ENCODE measurements around the gene PRDM16.
A peak's percentile ranks its signal among the peaks of the same experiment; 100 is the strongest.

PRDM16 gene

GRCh38 chr1:3409366-3410141 lies 340.6 kb downstream of the PRDM16 start (continued):
- TF ChIP-seq ZNF18 (tag by site-specific recombination; IDR thresholded peaks at IDR 0.05): peak; percentile 80; the same call in 1 of the 2 replicates
- 0 out of 2 replicates have a peak, but pooled peaks have one; percentile 9 for TF ChIP-seq ZNF707 (tag by site-specific recombination; IDR thresholded peaks at IDR 0.05)
- TF ChIP-seq ZNF157 (tag by site-specific recombination; IDR thresholded peaks at IDR 0.05): peak; percentile 53; the same call in 1 of the 2 replicates
- TF ChIP-seq ZNF48 (tag by site-specific recombination; IDR thresholded peaks at IDR 0.05): no peak
- no peak for TF ChIP-seq ZIC2 (tag by site-specific recombination; IDR thresholded peaks at IDR 0.05)
- no peak for TF ChIP-seq ZNF223 (tag by site-specific recombination; IDR thresholded peaks at IDR 0.05)
- TF ChIP-seq ZNF132 (tag by site-specific recombination; IDR thresholded peaks at IDR 0.05; ENCODE audit: borderline replicate concordance): no peak
- TF ChIP-seq ZNF391 (tag by site-specific recombination; IDR thresholded peaks at IDR 0.05; ENCODE audit: borderline replicate concordance, low read depth): 0 out of 2 replicates have a peak, but pooled peaks have one; percentile 21
- TF ChIP-seq ZNF248 (tag by site-specific recombination; IDR thresholded peaks at IDR 0.05): peak; percentile 61; the same call in 1 of the 2 replicates
- peak; percentile 88 for TF ChIP-seq KLF9 (tag by site-specific recombination; IDR thresholded peaks at IDR 0.05; ENCODE audit: low read depth)
- TF ChIP-seq GLI4 (tag by site-specific recombination; IDR thresholded peaks at IDR 0.05): no peak
- 0 out of 2 replicates have a peak, but pooled peaks have one; percentile 22 for TF ChIP-seq ZNF639 (tag by site-specific recombination; IDR thresholded peaks at IDR 0.05)
- TF ChIP-seq ZFHX2 (tag by site-specific recombination; conservative IDR thresholded peaks at IDR 0.05): peak; percentile 98
- 0 out of 2 replicates have a peak, but pooled peaks have one; percentile 49 for TF ChIP-seq ZNF354C (tag by site-specific recombination; IDR thresholded peaks at IDR 0.05; ENCODE audit: borderline replicate concordance, low read depth)
- peak; percentile 80; the same call in 1 of the 2 replicates for TF ChIP-seq ZNF2 (tag by site-specific recombination; IDR thresholded peaks at IDR 0.05)
- no peak for TF ChIP-seq ZNF398 (tag by site-specific recombination; IDR thresholded peaks at IDR 0.05)
- 0 out of 2 replicates have a peak, but pooled peaks have one; percentile 42 for TF ChIP-seq REPIN1 (tag by site-specific recombination; IDR thresholded peaks at IDR 0.05; ENCODE audit: low read depth)
- TF ChIP-seq EGR2 (tag by site-specific recombination; IDR thresholded peaks at IDR 0.05; ENCODE audit: low read depth): peak; percentile 99

GRCh38 chr1:3410142-3410925 lies 341.3 kb downstream of the PRDM16 start:
- no peak overlapping the region for H3K4me3 ChIP-seq (ENCODE audit: low read depth, low read length)
- no peaks in the 10 kb centered on the region for H3K9me3 ChIP-seq (ENCODE audit: control insufficient read depth, insufficient read depth, low read depth, low read length)
- peaks cover 0 to 29% of the 10 kb centered on the region in 2 experiments; a peak in 1 of 3 replicates for H3K36me3 ChIP-seq (ENCODE audit: control insufficient read depth in 2 of 2, insufficient read depth in 1 of 2, low read length in 2 of 2)
- H3K4me1 ChIP-seq (ENCODE audit: control insufficient read depth, insufficient read depth, low read length): peaks cover 3% of the 10 kb centered on the region; the same call in 1 of the 2 replicates
- H3K27ac ChIP-seq (ENCODE audit: extremely low read depth, low read depth, low read length): no peak overlapping the region
- ChIA-PET POLR2A (no interaction called here), CTCF (interaction anchor here (0.6 to 1.0 kb wide), 4 partner anchors 36 to 1219 kb away, joined by 3 to 4 read pairs (median 3); no protein-coding TSS in a partner anchor)
- 0 out of 2 replicates have a peak, but pooled peaks have one; percentile 4 for TF ChIP-seq ZNF391 (tag by site-specific recombination; IDR thresholded peaks at IDR 0.05; ENCODE audit: borderline replicate concordance, low read depth)
- TF ChIP-seq KLF1 (tag by site-specific recombination; IDR thresholded peaks at IDR 0.05): peak; percentile 56; the same call in 1 of the 2 replicates
- TF ChIP-seq MEIS1 (CRISPR knock-in tag; IDR thresholded peaks at IDR 0.05; ENCODE audit: borderline replicate concordance): no peak
- no peak for TF ChIP-seq PBX3 (CRISPR knock-in tag; IDR thresholded peaks at IDR 0.05)
- no peak for TF ChIP-seq ZNF211 (tag by site-specific recombination; IDR thresholded peaks at IDR 0.05; ENCODE audit: low read depth)
- TF ChIP-seq ZNF639 (tag by site-specific recombination; IDR thresholded peaks at IDR 0.05): 0 out of 2 replicates have a peak, but pooled peaks have one; percentile 0
- TF ChIP-seq CTCF (tag by site-specific recombination; IDR thresholded peaks at IDR 0.05): peak; percentile 86
- no peak for TF ChIP-seq GFI1B (tag by site-specific recombination; IDR thresholded peaks at IDR 0.05)
